GM18498 (cell line): ENCODE results near the gene SMDT1.
"Not testable (repeated sequence)": the region's sequence is repeated elsewhere in the genome, so short reads cannot be mapped to it uniquely, and the experiment has no call there.

Source experiments
- ATAC-seq: cut with Tn5 transposase; IDR thresholded peaks from one replicate; pipeline ENCODE4 v1.9.1; 2021; ENCODE audit warnings: mild to moderate bottlenecking, moderate library complexity; ENCODE audit not compliant: unreplicated experiment

SMDT1 gene

DNA sequence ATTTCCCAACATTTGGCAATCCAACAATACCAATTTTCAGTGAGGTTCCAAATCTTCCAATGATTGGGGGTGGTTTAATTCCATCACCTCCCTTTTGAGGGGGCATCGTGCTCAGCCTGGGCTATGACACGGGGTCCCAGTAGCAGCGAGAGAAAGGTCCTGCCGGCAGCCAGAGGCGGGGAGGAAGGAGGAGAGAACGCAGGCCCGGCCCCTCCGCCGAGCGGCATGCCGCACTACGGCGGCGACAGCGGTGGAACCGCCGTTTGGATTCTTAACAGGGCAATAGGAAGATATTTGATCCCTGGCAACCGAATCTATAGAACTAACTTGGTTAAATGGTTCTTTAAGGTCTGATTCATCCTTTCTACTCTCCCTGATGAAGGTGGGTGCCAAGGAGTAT is 29.3 kb downstream of the SMDT1 start:
- ATAC-seq = no peak

DNA sequence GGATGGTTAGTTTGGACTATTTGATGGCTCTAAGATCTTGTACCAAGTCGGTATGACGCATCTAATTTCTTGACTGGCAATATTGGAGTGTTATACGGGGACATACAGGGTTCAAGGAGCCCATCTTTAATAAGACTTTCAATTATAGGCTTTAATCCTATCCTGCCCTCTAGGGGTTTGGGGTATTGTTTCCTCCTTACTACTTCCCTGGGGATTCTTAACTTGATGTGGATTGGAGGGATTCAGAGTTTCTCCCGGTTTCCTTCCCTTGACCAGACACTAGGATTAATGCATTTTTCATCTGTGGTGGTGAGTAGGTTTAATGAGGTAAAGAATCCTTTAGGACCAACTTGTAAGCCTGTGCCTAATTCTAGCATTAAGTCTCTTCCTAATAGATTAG is 32.3 kb downstream of the SMDT1 start:
- no peak for ATAC-seq

GRCh38 chr22:42112793-42113192 is 33.3 kb downstream of the SMDT1 start:
- not testable (repeated sequence) for ATAC-seq

DNA sequence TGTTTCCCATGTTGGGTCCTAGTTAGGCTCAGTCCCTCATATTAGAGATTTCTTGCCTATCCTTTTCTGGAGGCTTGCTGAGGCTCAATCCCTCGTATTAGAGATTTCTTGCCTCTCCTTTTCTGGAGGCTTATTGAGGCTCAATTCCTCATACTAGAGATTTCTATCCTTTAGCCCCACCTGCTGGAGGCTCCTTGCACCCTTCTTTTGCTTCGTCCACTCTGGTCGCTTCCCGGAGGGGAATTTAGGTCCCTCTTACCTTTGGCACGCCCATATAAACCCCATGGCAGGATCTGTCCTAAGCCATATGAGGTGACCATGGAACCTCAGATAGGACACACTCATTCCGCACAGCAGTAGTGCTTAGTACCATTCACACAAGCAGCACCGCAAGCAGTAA is 35.2 kb downstream of the SMDT1 start:
- no peak for ATAC-seq

DNA sequence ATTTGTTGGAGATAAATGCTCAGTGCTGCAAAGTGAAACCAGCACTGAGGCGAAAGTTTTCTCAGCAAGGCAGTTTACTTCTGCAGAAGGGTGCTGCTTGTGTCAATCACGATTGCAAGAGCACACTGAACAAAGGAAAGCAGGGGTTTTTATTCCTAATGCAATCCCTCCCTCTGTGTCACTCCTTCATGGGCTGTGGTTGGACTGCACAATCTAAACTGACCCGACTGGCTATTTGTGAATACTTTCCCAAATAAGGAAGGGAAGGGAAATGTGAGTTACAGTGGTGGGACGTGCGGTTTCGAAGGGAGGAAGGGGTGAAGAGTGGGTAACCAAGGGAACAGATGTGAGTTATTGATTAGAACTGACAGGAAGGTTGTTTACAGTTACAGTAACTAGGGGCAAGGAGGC is 35.9 kb downstream of the SMDT1 start:
- not testable (repeated sequence) for ATAC-seq

- ATAC-seq = no peak
These were observed 37.4 kb downstream of the SMDT1 start for GRCh38 chr22:42116848-42117424.

DNA sequence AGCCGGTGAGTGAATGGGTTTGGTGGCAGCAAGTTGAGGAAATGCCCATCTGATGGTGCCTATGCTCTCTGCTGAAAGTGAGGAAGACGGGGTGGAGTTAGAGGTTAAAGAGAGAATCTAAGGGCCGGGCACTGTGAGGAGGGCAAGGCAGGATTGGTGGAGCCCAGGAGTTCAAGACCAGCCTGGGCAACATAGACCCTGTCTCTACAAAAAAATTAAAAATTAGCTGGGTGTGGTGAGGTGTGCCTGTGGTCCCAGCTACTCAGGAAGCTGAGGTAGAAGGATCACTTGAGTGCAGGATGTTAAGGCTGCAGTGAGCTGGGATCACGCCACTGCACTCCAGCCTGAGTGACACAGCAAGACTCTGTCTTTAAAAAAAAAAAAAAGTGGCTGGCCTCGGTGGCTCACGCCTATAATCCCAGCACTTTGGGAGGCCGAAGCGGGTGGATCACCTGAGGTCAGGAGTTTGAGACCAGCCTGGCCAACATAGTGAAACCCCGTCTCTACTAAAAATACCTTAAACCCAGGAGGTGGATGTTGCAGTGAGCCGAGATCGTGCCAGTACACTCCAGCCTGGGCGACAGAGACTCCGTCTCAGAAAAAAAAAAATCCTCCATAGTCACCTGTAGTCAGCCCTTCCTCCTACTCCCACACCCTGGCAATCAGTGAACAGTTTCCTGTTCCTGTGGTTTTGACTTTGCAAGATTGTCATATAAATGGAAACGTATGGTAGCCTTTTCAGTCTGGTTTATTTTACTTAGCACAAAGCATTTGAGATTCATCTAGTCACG is 40.9 kb downstream of the SMDT1 start:
- not testable (repeated sequence) for ATAC-seq

- ATAC-seq = not testable (repeated sequence)
These were observed 44.0 kb downstream of the SMDT1 start for GRCh38 chr22:42123529-42123928.

GRCh38 chr22:42127606-42128005 is 48.1 kb downstream of the SMDT1 start:
- ATAC-seq = no peak

DNA sequence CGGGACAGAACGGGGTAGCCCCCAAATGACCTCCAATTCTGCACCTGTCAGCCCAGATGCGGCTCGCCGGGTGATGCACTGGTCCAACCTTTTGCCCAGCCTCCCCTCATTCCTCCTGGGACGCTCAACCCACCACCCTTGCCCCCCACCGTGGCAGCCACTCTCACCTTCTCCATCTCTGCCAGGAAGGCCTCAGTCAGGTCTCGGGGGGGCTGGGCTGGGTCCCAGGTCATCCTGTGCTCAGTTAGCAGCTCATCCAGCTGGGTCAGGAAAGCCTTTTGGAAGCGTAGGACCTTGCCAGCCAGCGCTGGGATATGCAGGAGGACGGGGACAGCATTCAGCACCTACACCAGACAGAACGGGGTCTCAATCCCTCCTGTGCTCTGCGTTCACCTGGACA is 48.5 kb downstream of the SMDT1 start:
- ATAC-seq = not testable (repeated sequence)

- not testable (repeated sequence) for ATAC-seq
These were observed 49.5 kb downstream of the SMDT1 start for GRCh38 chr22:42128776-42129694.

DNA sequence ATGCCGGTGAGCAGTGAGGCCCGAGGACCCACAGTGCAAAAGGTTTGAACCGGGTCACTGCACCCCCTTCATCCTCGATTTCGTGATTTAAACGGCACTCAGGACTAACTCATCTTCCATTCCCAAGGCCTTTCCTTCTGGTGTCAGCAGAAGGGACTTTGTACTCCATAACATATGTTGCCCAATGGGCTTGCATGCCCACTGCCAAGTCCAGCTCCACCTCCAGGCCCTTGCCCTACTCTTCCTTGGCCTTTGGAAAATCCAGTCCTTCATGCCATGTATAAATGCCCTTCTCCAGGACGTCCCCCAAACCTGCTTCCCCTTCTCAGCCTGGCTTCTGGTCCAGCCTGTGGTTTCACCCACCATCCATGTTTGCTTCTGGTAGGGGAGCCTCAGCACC is 50.7 kb downstream of the SMDT1 start:
- ATAC-seq = not testable (repeated sequence)

DNA sequence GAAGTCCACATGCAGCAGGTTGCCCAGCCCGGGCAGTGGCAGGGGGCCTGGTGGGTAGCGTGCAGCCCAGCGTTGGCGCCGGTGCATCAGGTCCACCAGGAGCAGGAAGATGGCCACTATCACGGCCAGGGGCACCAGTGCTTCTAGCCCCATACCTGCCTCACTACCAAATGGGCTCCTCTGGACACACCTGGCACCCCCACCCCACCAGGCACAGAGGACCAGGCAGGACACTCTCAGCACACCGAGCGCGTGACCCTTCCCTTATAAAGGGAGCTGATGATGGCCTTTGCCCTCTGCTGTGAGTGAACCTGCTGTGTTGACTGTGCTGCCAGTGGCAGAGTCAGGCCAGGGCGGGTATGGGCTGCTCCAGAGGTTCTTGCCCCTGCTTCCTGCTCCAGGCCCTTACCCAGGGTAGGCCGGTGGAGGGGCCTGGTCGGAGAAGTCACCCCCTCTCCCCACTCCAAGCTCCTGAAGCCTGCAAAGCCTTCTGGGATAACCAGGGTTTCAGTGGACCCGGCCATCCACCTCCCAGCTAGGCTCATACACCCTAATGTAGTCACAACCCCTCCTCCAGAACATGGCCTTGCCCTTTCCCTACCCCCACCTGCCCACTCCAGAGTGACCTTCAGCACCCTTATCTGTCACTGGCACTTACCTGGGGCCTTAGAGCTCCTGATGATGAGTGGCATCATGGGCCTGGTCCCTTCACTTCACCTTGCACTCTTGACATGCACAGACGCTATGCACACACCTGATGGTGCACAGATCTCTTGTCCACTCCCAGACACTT is 51.3 kb downstream of the SMDT1 start, which contains the start of gene CYP2D6:
CYP2D6 (minus strand) TSS at position 172 of the 793 bp plus-strand sequence; CDS start at position 153, 19 bp downstream.
- not testable (repeated sequence) for ATAC-seq

DNA sequence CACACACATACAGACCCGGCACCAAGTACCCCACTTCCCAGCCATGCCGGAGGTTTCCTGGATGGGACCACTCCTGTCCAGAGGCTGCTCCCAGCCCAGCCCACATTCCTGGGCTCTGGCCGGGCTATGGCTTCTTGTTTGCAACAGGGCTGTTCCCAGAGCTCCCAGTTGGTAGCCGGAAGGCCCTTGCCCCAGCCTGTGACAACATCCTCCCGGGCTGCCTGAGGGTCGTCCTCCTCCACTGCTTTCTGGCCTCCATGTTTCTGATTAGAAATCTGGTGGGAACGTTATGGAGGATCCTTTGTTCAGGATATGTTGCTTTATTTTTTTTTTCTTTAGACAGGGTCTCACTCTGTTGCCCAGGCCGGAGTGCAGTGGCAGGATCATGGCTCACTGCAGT is 52.1 kb downstream of the SMDT1 start:
- no peak for ATAC-seq

- ATAC-seq = no peak
These were observed 53.0 kb downstream of the SMDT1 start for GRCh38 chr22:42132457-42132856.
